B cell (primary cell): ENCODE results near the gene PTCD3. TPM values are rescaled to one million over a fixed set of nuclear protein-coding genes. Genes with fewer than 3 reads are reported as not detected.

Experiments
- ATAC-seq: fragments of 200-7000 bp; cut with Tn5 transposase; one replicate; pipeline ENCODE4 v1.10.0; 2021; ENCODE audit warnings: low read depth, mild to moderate bottlenecking, moderate number of reproducible peaks, moderate library complexity
- CTCF ChIA-PET: fragments of 350-600 bp; sonication (Branson Sonifier 250); formaldehyde crosslinking; loops from one replicate; lab custom pipeline; 2021; ENCODE audit warnings: antibody characterized with exemption, inconsistent platforms; lab: Charles Lee
- POLR2A ChIA-PET: fragments of 350-600 bp; sonication (Branson Sonifier 250); formaldehyde crosslinking; loops from one replicate; lab custom pipeline; 2021; ENCODE audit warnings: antibody characterized with exemption; lab: Charles Lee
- DNase-seq: peaks from one replicate; pipeline ENCODE4 v3.0.0; 2013
- H2AFZ ChIP-seq: 2 replicates; pipeline ENCODE4 v1.6.1; 2012; ENCODE audit warnings: mild to moderate bottlenecking, low read depth, low read length; ENCODE audit not compliant: insufficient read depth, poor library complexity, severe bottlenecking
- H3K27ac ChIP-seq, 2 donors: 1 replicate in 1 of 2; 2 replicates in 1 of 2; pipeline ENCODE4 v1.5.1; 2012 to 2013; ENCODE audit warnings: low read length in 2 of 2, mild to moderate bottlenecking in 2 of 2, moderate library complexity in 1 of 2
- H3K27me3 ChIP-seq, 4 experiments: fragments of 200-600 bp in 1 of 4; sonication (generic) in 1 of 4; replicated peaks in 1 of 4; 1 replicate in 2 of 4; 2 replicates in 2 of 4; pipeline versions ENCODE4 v1.6.1 to v1.7.0; 2013 to 2016; ENCODE audit warnings: low read length in 3 of 4, mild to moderate bottlenecking in 2 of 4, mixed read lengths in 1 of 4, moderate library complexity in 1 of 4; ENCODE audit not compliant: insufficient read depth in 4 of 4, control insufficient read depth in 3 of 4; ENCODE audit errors: control extremely low read depth in 1 of 4
- H3K36me3 ChIP-seq, 2 experiments: replicated peaks in 1 of 2; 1 replicate in 1 of 2; 2 replicates in 1 of 2; pipeline versions ENCODE4 v1.6.1 to v1.7.1; 2013; ENCODE audit warnings: low read length in 1 of 2; ENCODE audit not compliant: insufficient read depth in 2 of 2, control insufficient read depth in 1 of 2; ENCODE audit errors: control extremely low read depth in 1 of 2, extremely low read depth in 1 of 2
- H3K4me1 ChIP-seq, 2 donors: fragments of 200-600 bp in 1 of 2; sonication (generic) in 1 of 2; 1 replicate in 1 of 2; 2 replicates in 1 of 2; pipeline versions ENCODE4 v1.5.1 to v1.6.1; 2013 to 2017; ENCODE audit warnings: low read length in 2 of 2; ENCODE audit not compliant: control insufficient read depth in 2 of 2, insufficient read depth in 2 of 2
- H3K4me2 ChIP-seq: replicated peaks from 2 replicates; pipeline ENCODE3; 2012; ENCODE audit warnings: mild to moderate bottlenecking, low read depth, low read length; ENCODE audit not compliant: poor library complexity, severe bottlenecking
- H3K4me3 ChIP-seq, 5 experiments: fragments of 200-600 bp in 1 of 5; sonication (generic) in 1 of 5; 1 replicate in 3 of 5; 2 replicates in 2 of 5; pipeline versions ENCODE4 v1.5.1 to v1.7.0; 2011 to 2016; ENCODE audit warnings: low read length in 4 of 5, mild to moderate bottlenecking in 4 of 5, low read depth in 2 of 5, control low read depth in 1 of 5, moderate library complexity in 1 of 5; ENCODE audit not compliant: insufficient read depth in 1 of 5; ENCODE audit errors: control extremely low read depth in 1 of 5, extremely low read depth in 1 of 5
- H3K79me2 ChIP-seq: fragments of 200-600 bp; sonication (generic); one replicate; pipeline ENCODE4 v1.6.0; 2016; ENCODE audit warnings: low read length; ENCODE audit not compliant: control insufficient read depth, insufficient read depth
- H3K9ac ChIP-seq: fragments of 200-600 bp; sonication (generic); 2 replicates; pipeline ENCODE4 v1.6.1; 2017; ENCODE audit warnings: mild to moderate bottlenecking, low read length, moderate library complexity
- H3K9me3 ChIP-seq, 3 donors: one replicate each; pipeline versions ENCODE4 v1.6.1 to v1.7.1; 2013; ENCODE audit warnings: low read length in 2 of 3; ENCODE audit not compliant: control insufficient read depth in 2 of 3, insufficient read depth in 1 of 3; ENCODE audit errors: control extremely low read depth in 1 of 3
- H4K20me1 ChIP-seq: 2 replicates; pipeline ENCODE4 v1.6.0; 2012; ENCODE audit warnings: mild to moderate bottlenecking, low read length; ENCODE audit not compliant: insufficient read depth, control insufficient read depth, poor library complexity, severe bottlenecking
- H3K27ac Mint-ChIP-seq: one replicate; pipeline ENCODE4 v1.8.0; 2021; ENCODE audit warnings: mixed read lengths
- H3K27me3 Mint-ChIP-seq: one replicate; pipeline ENCODE4 v1.8.0; 2021; ENCODE audit warnings: mixed read lengths
- H3K4me1 Mint-ChIP-seq: one replicate; pipeline ENCODE4 v1.8.0; 2021; ENCODE audit warnings: mixed read lengths
- H3K4me3 Mint-ChIP-seq: one replicate; pipeline ENCODE4 v1.8.0; 2021; ENCODE audit warnings: mixed read lengths
- H3K9me3 Mint-ChIP-seq: one replicate; pipeline ENCODE4 v1.8.0; 2022; ENCODE audit warnings: mixed read lengths; ENCODE audit not compliant: insufficient read depth
- CTCF ChIP-seq: fragments of 200-600 bp; IDR thresholded peaks from one replicate; pipeline ENCODE4 v1.8.0; 2022; ENCODE audit warnings: antibody characterized with exemption, mild to moderate bottlenecking
- EZH2 ChIP-seq: IDR thresholded peaks from 2 replicates; pipeline ENCODE4 v1.6.1; 2012; ENCODE audit warnings: borderline replicate concordance, low read depth, mild to moderate bottlenecking, moderate library complexity, low read length; ENCODE audit not compliant: insufficient read depth, poor library complexity, severe bottlenecking
- WGBS: methylation state at CpG from one replicate; pipeline ENCODE4 v1.1.5; 2013; ENCODE audit warnings: missing lambda C conversion rate; ENCODE audit not compliant: insufficient coverage; 5-methylcytosine and 5-hydroxymethylcytosine counted together
- intact Hi-C: fragments of 100-400 bp; cut with micrococcal nuclease; formaldehyde crosslinking; loops from one replicate; pipeline ENCODE4 v1.10.0; 2022
- polyA plus RNA-seq: library from polyadenylated mRNA; depleted of rRNA; stranded (reverse); fragments of >200 nt; gene quantifications from 2 replicates; pipeline ENCODE4 v1.2.3, GENCODE V29; 2012
- total RNA-seq, 2 donors: library from RNA; stranded (reverse); fragments of 120-200 nt in 1 of 2; gene quantifications; 1 replicate in 1 of 2; 2 replicates in 1 of 2; pipeline versions ENCODE4 v1.2.3 to v1.2.4, GENCODE V29; 2013 to 2022

Gene PTCD3
- total and polyA plus RNA-seq, 2 donors (not counting 1 experiment from before 2014, with no cell fraction given) = 61.4 to 174 TPM

- H3K79me2 ChIP-seq = peaks cover 3% of the 10 kb centered on the region
- H3K4me3 Mint-ChIP-seq = no peak overlapping the region
- no peak overlapping the region for H3K4me2 ChIP-seq
- no peak overlapping the region for H3K4me3 ChIP-seq
- H4K20me1 ChIP-seq = no peaks in the 10 kb centered on the region
- ATAC-seq (no peak), DNase-seq (no peak)
- no peaks in the 10 kb centered on the region for H3K9me3 ChIP-seq
- no peaks in the 10 kb centered on the region for H3K27me3 Mint-ChIP-seq
- H3K4me1 Mint-ChIP-seq = no peaks in the 10 kb centered on the region
- WGBS = 82% methylated on average over 8 of the region's 14 CpGs
- no peak overlapping the region for H3K9ac ChIP-seq
- H3K27ac ChIP-seq = no peak overlapping the region
- ChIA-PET CTCF (interaction anchor here (0.6 to 2.8 kb wide), 10 partner anchors 8 to 275 kb away, joined by 3 to 14 read pairs (median 3); partner anchors contain the start of gene ST3GAL5), POLR2A (no interaction called here)
- H3K36me3 ChIP-seq = peaks cover 7 to 46% of the 10 kb centered on the region in 2 experiments
- no peaks in the 10 kb centered on the region for H3K9me3 Mint-ChIP-seq
- no peak for TF ChIP-seq EZH2
- peak; percentile 33 for TF ChIP-seq CTCF
- no peaks in the 10 kb centered on the region for H3K4me1 ChIP-seq
- H3K27ac Mint-ChIP-seq = no peak overlapping the region
- H2AFZ ChIP-seq = no peak overlapping the region
- intact Hi-C loops = no loop called here
- no peaks in the 10 kb centered on the region for H3K27me3 ChIP-seq
These were observed 17.8 kb upstream of the PTCD3 start for GRCh38 chr2:86087936-86088850.

- Histone ChIP-seq H3K4me3 (no peak overlapping the region), H3K79me2 (peaks cover 23% of the 10 kb centered on the region), H3K27me3 (no peaks in the 10 kb centered on the region), H3K27ac (no peak overlapping the region), H3K9me3 (no peaks in the 10 kb centered on the region), H4K20me1 (no peaks in the 10 kb centered on the region), H3K4me2 (no peak overlapping the region), H3K4me1 (no peaks in the 10 kb centered on the region), H2AFZ (no peak overlapping the region), H3K9ac (no peak overlapping the region), H3K36me3 (peaks cover 11 to 62% of the 10 kb centered on the region in 2 experiments)
- Mint-ChIP-seq H3K27me3 (no peaks in the 10 kb centered on the region), H3K9me3 (no peaks in the 10 kb centered on the region), H3K4me1 (peaks cover 2% of the 10 kb centered on the region), H3K27ac (no peak overlapping the region), H3K4me3 (no peak overlapping the region)
- ChIA-PET CTCF (no interaction called here), POLR2A (no interaction called here)
- intact Hi-C loops = no loop called here
- DNase-seq (no peak), ATAC-seq (no peak)
- no CpG with 5 or more reads among the region's 1 CpG for WGBS
- no peak for TF ChIP-seq CTCF
- TF ChIP-seq EZH2 = no peak
These were observed 11.8 kb upstream of the PTCD3 start for GRCh38 chr2:86094229-86094628.
